KMS-11 (cell line): ENCODE measurements around the gene ABCB9.
A peak's percentile ranks its signal among the peaks of the same experiment; 100 is the strongest.

Experiments used
- H2AFZ ChIP-seq: fragments of 200-600 bp; sonication (generic); 2 replicates; pipeline ENCODE4 v1.6.1; 2016; ENCODE audit warnings: antibody characterized with exemption, mixed run types, low read depth
- H3K27ac ChIP-seq: fragments of 200-600 bp; sonication (generic); 2 replicates; pipeline ENCODE4 v1.6.1; 2016; ENCODE audit warnings: mild to moderate bottlenecking, mixed run types
- H3K27me3 ChIP-seq: fragments of 200-600 bp; sonication (generic); 2 replicates; pipeline ENCODE4 v1.6.1; 2017; ENCODE audit warnings: mild to moderate bottlenecking, low read depth, mixed run types, moderate library complexity; ENCODE audit not compliant: insufficient read depth
- H3K36me3 ChIP-seq: fragments of 200-600 bp; sonication (generic); 2 replicates; pipeline ENCODE4 v1.6.1; 2017; ENCODE audit warnings: mild to moderate bottlenecking, mixed run types; ENCODE audit not compliant: insufficient read depth
- H3K4me1 ChIP-seq: fragments of 200-600 bp; sonication (generic); 2 replicates; pipeline ENCODE4 v1.6.1; 2016; ENCODE audit warnings: mild to moderate bottlenecking, low read depth, mixed run types; ENCODE audit not compliant: poor library complexity, severe bottlenecking
- H3K4me2 ChIP-seq: fragments of 200-600 bp; sonication (generic); 2 replicates; pipeline ENCODE4 v1.7.0; 2016; ENCODE audit warnings: mild to moderate bottlenecking, mixed run types
- H3K4me3 ChIP-seq: fragments of 200-600 bp; sonication (generic); IDR thresholded peaks from 2 replicates; pipeline ENCODE4 v1.6.1; 2017; ENCODE audit warnings: low read depth, low read length, mixed read lengths; ENCODE audit not compliant: insufficient read depth
- H3K79me2 ChIP-seq: fragments of 200-600 bp; sonication (generic); 2 replicates; pipeline ENCODE4 v1.6.1; 2016; ENCODE audit warnings: low read depth, mixed run types; ENCODE audit not compliant: insufficient read depth
- H3K9ac ChIP-seq: fragments of 200-600 bp; sonication (generic); 2 replicates; pipeline ENCODE4 v1.6.1; 2016; ENCODE audit warnings: mild to moderate bottlenecking, mixed run types
- H4K20me1 ChIP-seq: fragments of 200-600 bp; sonication (generic); 2 replicates; pipeline ENCODE4 v1.6.1; 2016; ENCODE audit warnings: mild to moderate bottlenecking, mixed run types; ENCODE audit not compliant: insufficient read depth
- TF ChIP-seq, protein P1 (sequence below): fragments of 200-600 bp; sonication (generic); conservative IDR thresholded peaks from 2 replicates; pipeline ENCODE4 v1.6.1; 2017; ENCODE audit warnings: low read depth, mild to moderate bottlenecking, antibody characterized with exemption, low read length, moderate library complexity, mixed read lengths

The ABCB9 gene

DNA sequence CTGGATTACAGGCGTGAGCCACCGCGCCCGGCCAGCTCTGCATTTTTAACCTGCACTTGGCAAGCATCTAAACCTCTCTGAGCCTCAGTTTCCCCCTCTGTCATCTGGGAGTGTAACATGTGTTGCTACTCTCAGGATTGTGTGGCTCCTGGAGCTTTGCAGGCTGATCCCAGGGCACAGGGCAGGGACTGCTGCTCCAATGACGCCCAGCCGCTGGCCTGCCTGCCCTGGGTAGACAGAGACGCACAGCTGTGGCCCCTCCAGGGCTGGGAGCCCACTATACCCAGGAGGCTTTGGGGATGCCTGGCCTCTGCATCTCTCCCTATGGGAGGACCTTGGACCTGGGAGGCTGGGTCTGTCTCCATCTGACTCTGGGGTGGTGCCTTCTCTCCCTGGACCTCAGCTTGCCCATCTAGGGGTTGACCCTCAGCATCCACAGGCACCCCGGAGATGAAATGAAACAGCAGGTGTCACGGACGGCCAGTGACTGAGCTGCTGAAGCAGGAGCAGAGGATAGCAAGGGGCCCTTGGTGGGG lies 27.9 kb upstream of the ABCB9 start:
- Histone ChIP-seq H3K27ac (peak overlapping the region; percentile 49; the same call in 1 of the 2 replicates), H2AFZ (peak overlapping the region; percentile 28; the same call in 1 of the 2 replicates), H3K4me1 (peaks cover 19% of the 10 kb centered on the region), H3K4me2 (peak overlapping the region; percentile 42), H4K20me1 (no peaks in the 10 kb centered on the region), H3K27me3 (no peaks in the 10 kb centered on the region), H3K9ac (no peak overlapping the region; the same call in 1 of the 2 replicates), H3K4me3 (no peak overlapping the region), H3K36me3 (no peaks in the 10 kb centered on the region), H3K79me2 (no peaks in the 10 kb centered on the region)
- TF ChIP-seq, protein P1, sequence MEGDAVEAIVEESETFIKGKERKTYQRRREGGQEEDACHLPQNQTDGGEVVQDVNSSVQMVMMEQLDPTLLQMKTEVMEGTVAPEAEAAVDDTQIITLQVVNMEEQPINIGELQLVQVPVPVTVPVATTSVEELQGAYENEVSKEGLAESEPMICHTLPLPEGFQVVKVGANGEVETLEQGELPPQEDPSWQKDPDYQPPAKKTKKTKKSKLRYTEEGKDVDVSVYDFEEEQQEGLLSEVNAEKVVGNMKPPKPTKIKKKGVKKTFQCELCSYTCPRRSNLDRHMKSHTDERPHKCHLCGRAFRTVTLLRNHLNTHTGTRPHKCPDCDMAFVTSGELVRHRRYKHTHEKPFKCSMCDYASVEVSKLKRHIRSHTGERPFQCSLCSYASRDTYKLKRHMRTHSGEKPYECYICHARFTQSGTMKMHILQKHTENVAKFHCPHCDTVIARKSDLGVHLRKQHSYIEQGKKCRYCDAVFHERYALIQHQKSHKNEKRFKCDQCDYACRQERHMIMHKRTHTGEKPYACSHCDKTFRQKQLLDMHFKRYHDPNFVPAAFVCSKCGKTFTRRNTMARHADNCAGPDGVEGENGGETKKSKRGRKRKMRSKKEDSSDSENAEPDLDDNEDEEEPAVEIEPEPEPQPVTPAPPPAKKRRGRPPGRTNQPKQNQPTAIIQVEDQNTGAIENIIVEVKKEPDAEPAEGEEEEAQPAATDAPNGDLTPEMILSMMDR, result no peak

GRCh38 chr12:122992386-122992785 lies 26.1 kb upstream of the ABCB9 start:
- Histone ChIP-seq H3K4me3 (no peak overlapping the region), H3K79me2 (no peaks in the 10 kb centered on the region), H3K9ac (no peak overlapping the region), H3K27me3 (no peaks in the 10 kb centered on the region), H3K4me1 (peaks cover 19% of the 10 kb centered on the region), H3K27ac (no peak overlapping the region), H2AFZ (no peak overlapping the region), H3K36me3 (no peaks in the 10 kb centered on the region), H3K4me2 (peak overlapping the region; percentile 42; the same call in 1 of the 2 replicates), H4K20me1 (no peaks in the 10 kb centered on the region)
- TF ChIP-seq, protein P1, result no peak

- Histone ChIP-seq H3K79me2 (no peaks in the 10 kb centered on the region), H3K27ac (no peak overlapping the region), H3K36me3 (no peaks in the 10 kb centered on the region), H3K27me3 (no peaks in the 10 kb centered on the region), H3K4me3 (no peak overlapping the region), H4K20me1 (no peaks in the 10 kb centered on the region), H3K4me1 (peaks cover 19% of the 10 kb centered on the region), H3K9ac (no peak overlapping the region), H3K4me2 (no peak overlapping the region), H2AFZ (no peak overlapping the region)
- TF ChIP-seq, protein P1, result no peak
Observed at GRCh38 chr12:122991623-122992275, 25.5 kb upstream of the ABCB9 start.

DNA sequence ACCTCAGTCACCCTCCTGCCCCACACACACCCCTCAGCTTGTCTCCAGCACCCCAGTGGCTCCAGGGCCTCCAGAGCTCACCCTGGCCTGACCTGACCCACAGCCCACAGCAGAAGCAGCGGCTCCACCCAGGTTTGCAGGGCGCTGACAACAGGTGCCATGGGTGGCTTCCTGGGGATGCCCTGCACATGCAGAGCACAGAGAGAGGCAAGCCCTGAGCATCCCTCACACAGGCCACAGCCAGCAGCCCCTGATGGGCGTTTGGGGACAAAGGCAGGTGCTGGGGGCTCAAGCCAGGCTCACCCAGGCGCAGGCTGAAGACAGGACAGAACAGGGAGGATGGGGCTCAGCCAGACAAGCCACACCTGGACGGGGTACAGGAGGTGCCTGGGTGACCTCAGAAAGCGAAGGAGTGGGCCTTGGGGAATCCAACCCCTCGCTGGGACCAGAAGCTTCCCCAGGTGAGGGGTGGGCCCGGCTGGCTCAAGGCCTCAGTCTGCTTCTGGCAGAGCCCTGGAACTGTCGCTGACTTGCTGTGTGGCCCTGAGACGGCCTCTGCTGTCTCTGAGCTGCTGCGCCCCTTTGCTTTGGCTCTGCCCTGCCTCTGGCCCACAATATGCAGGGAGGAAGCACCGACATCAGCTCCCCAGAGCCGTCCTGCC lies 24.8 kb upstream of the ABCB9 start:
- Histone ChIP-seq H3K9ac (no peak overlapping the region), H3K4me3 (no peak overlapping the region)

More for the DNA sequence above, 24.8 kb upstream of the ABCB9 start:
- no peak overlapping the region for H3K4me2 ChIP-seq
- no peaks in the 10 kb centered on the region for H4K20me1 ChIP-seq
- peaks cover 19% of the 10 kb centered on the region for H3K4me1 ChIP-seq
- H3K27ac ChIP-seq, result no peak overlapping the region
- TF ChIP-seq, protein P1, result no peak
- H3K27me3 ChIP-seq, result no peaks in the 10 kb centered on the region
- no peak overlapping the region for H2AFZ ChIP-seq
- H3K36me3 ChIP-seq, result no peaks in the 10 kb centered on the region
- no peaks in the 10 kb centered on the region for H3K79me2 ChIP-seq
